A673 (cell line): Measurements from ENCODE around the gene ATP8B1.

ENCODE experiments used
- EZH2 ChIP-seq: fragments of 200-600 bp; sonication (generic); IDR thresholded peaks from 2 replicates; pipeline ENCODE4 v1.6.1; 2017; ENCODE audit warnings: borderline replicate concordance, low read depth, mild to moderate bottlenecking, mixed read lengths, antibody characterized with exemption, low read length; ENCODE audit not compliant: poor library complexity, severe bottlenecking
- TF ChIP-seq, protein P1 (sequence below): fragments of 300-800, 200-600 bp; sonication (generic); conservative IDR thresholded peaks from 2 replicates; pipeline ENCODE4 v1.5.1; 2017; ENCODE audit warnings: low read depth, mild to moderate bottlenecking, antibody characterized with exemption, low read length, moderate library complexity, mixed read lengths

- TF ChIP-seq, protein P1, sequence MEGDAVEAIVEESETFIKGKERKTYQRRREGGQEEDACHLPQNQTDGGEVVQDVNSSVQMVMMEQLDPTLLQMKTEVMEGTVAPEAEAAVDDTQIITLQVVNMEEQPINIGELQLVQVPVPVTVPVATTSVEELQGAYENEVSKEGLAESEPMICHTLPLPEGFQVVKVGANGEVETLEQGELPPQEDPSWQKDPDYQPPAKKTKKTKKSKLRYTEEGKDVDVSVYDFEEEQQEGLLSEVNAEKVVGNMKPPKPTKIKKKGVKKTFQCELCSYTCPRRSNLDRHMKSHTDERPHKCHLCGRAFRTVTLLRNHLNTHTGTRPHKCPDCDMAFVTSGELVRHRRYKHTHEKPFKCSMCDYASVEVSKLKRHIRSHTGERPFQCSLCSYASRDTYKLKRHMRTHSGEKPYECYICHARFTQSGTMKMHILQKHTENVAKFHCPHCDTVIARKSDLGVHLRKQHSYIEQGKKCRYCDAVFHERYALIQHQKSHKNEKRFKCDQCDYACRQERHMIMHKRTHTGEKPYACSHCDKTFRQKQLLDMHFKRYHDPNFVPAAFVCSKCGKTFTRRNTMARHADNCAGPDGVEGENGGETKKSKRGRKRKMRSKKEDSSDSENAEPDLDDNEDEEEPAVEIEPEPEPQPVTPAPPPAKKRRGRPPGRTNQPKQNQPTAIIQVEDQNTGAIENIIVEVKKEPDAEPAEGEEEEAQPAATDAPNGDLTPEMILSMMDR: no peak
- TF ChIP-seq EZH2: no peak
Measured at GRCh38 chr18:57744211-57744694, 58.9 kb downstream of the ATP8B1 start.
